AG08395 (cell line): ENCODE data around the gene RAB40AL.

Experiments
- DNase-seq: peaks from one replicate; pipeline ENCODE4 v3.0.0; 2012; ENCODE audit warnings: mixed read lengths, low spot score

The RAB40AL gene

GRCh38 chrX:102983205-102983604 lies 46.1 kb downstream of the RAB40AL start:
- DNase-seq = no peak

- DNase-seq = no peak
Measured at GRCh38 chrX:102985192-102985591, 48.1 kb downstream of the RAB40AL start.
